GM12872 (cell line): ENCODE data around the gene GMEB2.

Source experiments
- CTCF ChIP-seq: IDR thresholded peaks from 3 replicates; pipeline ENCODE4 v1.5.1; 2011; ENCODE audit warnings: low read depth, mild to moderate bottlenecking, low read length, moderate library complexity; ENCODE audit not compliant: insufficient read depth

The GMEB2 gene

GRCh38 chr20:63626424-63627128 lies at the start of gene GMEB2:
Gene GMEB2 (minus strand): TSS chr20:63627101. CDS start chr20:63619397, 7,704 bp downstream.
- no peak for TF ChIP-seq CTCF

- TF ChIP-seq CTCF, result no peak
Observed at GRCh38 chr20:63675681-63676368, 48.9 kb upstream of the GMEB2 start.

GRCh38 chr20:63673951-63674350 lies 47.0 kb upstream of the GMEB2 start:
- TF ChIP-seq CTCF, result no peak

GRCh38 chr20:63672666-63673065 lies 45.8 kb upstream of the GMEB2 start:
- TF ChIP-seq CTCF, result no peak

GRCh38 chr20:63668351-63668750 lies 41.5 kb upstream of the GMEB2 start:
- no peak for TF ChIP-seq CTCF

- TF ChIP-seq CTCF, result no peak
Observed at GRCh38 chr20:63667858-63668257, 41.0 kb upstream of the GMEB2 start.

- no peak for TF ChIP-seq CTCF
Observed at GRCh38 chr20:63665708-63666107, 38.8 kb upstream of the GMEB2 start.
